HG03025 (cell line): ENCODE results near the gene RAPGEF5.

Source experiments
- ATAC-seq: cut with Tn5 transposase; IDR thresholded peaks from one replicate; pipeline ENCODE4 v1.9.1; 2021; ENCODE audit warnings: mild to moderate bottlenecking, moderate library complexity; ENCODE audit not compliant: unreplicated experiment, low FRiP score

The RAPGEF5 gene

DNA sequence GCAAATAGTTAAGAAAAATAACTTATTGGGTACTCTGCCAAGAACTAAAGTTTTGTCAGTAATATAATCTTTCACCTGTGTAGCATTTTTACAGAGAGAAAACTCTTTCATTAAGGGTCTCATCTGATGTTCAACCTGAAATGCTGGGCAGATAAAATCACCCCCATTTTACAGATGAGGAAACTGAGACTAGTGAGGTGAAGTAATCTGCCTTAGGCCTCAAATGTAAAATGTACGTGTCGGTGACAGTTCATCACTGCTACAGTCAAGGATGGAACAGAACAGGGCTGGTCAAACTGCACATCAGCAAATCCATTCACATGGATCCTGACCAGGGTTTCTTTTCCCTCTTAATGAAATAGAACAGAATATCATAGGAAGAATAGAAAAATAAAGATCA lies 121.8 kb downstream of the RAPGEF5 start:
- ATAC-seq, result no peak

DNA sequence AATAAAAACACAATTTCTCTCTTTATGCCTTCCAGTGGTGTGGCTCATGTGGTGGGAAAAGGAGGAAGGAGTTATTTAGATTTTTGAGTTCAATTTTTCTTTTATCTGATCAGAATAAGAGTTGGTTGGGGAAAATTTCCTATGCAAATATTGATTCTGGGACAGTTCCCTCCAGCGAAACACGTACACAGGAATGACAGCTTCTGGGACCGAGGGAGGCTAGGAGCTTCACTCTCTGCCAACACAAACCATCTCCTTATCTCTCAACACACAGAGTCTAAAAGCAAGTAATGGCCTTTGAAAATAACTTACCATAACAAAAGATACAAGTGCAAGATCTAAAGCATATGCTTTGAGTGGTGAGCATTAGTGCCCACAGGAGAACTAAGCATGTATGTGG lies 122.7 kb downstream of the RAPGEF5 start:
- no peak for ATAC-seq

DNA sequence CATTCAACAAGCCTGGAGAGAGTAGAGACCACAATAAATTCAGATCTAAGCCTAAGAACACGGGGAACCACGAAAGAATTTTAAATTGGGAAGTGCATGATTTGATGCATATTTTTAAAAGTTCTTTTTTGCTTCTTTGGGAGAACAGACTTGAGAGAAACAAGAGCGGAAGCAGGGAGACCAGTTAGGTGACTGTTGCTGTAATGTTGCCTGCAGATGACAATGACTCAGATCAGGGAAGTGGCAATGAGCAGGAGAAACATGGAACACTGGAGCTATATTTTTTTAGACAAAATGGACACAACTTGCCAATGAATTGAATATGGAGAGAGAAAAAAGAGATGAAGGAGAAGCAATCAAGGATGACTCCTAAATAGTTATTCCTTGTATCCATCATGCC lies 125.1 kb downstream of the RAPGEF5 start:
- no peak for ATAC-seq

DNA sequence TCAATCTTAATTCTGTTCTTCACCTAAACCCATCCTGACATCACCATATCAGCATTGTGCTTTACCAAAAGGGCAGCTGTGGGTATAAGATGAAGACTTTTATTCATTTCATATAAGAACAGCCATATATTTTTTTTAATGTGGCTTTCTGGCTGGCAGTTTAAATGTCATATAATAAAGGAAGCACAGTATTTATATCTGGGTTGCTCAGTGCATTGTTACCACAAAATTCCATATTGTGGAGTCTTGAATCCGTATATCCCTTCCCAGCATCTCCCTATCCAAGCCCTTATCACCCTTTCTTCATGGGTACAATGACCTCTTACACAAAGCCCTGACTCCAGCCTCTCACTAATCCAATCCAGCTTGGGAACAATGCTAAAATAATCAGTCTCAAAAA lies 125.8 kb downstream of the RAPGEF5 start:
- ATAC-seq, result no peak

DNA sequence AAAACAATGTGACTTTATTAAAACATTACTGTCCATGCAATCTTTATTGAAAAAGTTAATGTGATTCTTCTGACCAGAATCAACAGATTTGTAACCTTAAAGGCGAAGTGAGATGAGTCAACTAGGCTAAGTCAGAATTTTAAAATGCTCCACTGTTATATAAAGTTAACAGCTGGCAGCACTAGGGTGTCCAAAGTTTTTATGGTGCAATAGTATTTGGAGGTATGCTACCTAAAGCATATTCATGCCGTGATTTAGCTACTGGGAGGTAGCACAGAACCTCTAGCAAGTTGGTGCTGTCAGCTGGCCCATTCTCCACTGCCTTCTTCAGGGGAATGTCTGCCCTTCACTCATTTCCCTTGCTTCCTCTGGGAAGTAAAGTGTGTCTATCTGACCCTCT lies 126.7 kb downstream of the RAPGEF5 start:
- ATAC-seq, result no peak

DNA sequence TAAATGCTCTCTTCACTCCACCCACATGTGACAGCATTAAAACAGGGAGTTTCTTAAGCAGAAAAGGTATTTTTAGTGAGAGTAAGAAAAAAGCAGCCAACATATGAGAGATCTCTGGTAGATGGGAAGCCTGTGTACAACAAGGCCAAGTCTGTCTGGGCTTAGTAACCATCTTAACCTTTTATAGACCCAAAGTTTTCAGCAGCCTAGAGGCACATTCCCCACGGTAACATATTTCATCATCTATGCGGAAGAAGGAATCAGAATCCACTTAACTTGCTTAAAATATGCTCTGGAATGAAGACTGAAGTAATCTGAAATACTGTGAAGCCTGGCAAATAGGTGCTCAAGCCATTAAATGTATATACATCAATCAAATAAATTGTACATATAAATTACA lies 127.8 kb downstream of the RAPGEF5 start:
- ATAC-seq, result no peak

DNA sequence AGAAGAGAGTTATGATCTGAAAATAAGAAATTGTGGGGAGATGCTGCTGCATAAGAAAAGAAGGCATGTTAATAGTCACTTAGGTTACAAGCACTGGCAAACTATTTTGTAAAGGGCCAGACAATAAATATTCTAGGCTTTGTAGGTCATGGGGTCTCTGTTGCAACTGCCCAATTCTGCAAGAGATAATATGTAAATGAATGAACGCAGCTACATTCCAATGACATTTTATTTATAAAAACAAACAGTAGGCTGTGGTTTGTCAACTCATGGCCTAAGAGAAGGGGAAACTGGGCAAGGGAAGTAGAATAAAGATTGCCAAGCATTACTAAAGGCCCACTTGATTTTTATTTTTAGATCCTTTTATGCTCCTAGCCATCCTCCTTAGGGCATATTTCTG lies 133.1 kb downstream of the RAPGEF5 start:
- no peak for ATAC-seq

DNA sequence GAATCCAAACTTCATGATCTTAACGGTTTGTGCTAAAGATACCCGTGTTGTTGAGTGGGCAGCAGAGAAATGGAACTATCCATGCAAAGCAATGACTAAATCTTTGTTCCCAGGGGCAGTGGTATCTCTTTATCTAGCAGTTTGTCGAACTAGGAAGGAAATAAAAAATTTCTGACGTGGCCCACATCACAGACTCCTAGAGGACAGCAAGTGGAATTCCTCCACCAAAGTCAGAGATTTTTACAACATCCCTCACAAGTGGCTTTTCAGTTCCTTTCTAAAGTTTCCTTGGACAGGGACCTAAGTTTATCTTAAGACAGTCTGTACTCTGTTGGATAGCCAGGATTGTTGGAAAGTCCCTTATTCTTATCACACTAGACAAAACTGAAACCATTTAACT lies 136.0 kb downstream of the RAPGEF5 start:
- no peak for ATAC-seq

DNA sequence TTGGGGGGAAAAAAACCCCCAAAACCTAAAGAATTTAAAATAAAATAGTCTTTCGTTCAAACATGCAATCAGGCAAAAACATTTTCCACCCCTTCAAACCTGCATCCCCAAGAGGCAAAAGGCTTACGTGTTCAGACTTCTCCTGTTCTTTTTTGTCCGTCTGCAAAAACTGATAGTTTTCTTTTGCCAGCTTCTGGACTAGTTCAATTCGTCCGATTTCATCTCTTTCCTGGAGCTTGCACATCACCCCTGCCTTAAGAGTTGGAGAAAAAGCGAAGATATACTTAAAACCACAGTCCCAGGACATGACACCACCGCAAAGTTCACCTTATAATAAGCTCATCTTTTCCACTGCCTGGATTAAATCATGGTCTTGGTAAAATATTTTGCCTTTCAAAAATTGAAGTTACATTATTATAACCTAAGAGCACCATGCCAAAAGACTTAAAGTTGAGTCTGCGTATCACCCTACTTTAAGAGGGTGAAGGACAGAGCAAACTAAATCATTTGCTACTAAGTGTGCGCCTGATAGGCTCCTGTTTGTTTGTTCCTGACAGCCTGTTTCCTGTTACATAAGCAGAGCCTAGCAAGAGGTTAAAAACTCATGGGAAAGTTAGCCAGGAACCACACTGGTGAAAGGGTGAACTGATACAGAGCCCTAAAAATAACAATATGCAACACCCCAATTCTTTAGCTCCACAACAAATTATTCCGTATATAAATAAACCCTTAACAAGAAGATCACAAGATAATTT lies 137.0 kb downstream of the RAPGEF5 start:
- no peak for ATAC-seq

DNA sequence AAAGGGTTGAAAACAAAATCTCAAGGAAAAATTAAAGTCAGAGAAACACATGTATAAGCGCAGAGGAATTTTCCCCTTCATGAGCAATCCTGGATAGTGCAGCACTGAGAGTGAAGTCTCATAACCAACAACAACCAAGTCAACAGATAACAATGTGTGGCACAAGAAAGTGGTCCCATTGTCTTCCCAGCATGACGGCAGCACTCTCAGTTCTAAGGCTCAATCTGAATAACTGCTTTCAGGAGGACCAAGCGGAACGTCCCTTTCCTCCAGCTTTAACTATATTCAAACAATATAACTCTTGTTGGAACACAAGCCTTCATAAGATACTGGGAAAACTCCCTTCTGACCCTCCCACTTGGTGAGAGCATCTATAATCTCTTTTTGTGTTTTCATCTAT lies 137.9 kb downstream of the RAPGEF5 start:
- ATAC-seq, result no peak

DNA sequence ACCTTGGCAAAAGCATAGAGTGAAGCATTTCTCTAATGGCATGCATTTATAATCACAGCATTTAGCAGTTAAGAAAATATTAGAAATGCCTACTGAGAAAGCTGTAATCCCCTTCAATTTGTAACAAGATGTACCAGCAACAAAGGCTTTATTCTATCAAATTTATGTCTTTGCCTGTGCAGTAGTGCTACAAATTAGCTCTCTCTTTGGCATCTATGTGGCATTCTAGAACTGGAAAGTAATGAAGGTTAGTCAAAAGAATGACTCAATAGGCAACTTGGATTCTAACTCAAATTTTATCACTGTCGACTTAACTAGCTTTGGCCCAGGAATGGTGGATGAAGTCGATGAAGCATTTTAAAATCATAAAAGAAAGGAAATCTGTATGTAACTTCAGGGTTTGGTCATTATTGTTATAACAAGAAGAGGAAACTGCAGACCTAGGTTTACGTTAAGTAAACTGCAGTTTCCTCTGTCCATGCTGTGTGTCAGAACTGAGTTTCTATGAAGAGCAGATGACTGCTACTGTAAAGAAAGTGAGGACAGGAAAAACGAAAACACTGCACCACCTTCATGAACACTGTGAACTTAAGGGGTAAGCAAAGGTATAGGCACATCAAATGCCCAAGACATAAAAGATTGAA lies 140.0 kb downstream of the RAPGEF5 start:
- no peak for ATAC-seq

DNA sequence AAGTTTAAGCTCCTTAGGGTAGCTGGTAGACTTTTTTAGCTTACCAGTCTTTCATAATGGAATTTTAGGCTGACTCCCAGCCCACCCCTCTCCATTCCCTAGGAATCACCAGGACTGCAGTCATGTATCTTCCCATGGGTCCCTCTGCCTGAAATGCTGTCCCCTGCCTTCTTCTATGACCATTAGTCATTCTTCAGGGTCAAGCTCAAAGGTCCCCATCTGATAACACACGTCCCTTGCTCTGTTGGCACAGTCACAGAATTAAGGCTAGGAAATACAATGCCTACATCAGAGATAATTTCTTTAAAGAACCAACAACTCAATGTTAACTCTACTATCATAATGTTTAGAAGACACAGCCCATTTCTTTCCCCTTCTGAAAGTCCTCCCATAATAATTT lies 140.6 kb downstream of the RAPGEF5 start:
- no peak for ATAC-seq

DNA sequence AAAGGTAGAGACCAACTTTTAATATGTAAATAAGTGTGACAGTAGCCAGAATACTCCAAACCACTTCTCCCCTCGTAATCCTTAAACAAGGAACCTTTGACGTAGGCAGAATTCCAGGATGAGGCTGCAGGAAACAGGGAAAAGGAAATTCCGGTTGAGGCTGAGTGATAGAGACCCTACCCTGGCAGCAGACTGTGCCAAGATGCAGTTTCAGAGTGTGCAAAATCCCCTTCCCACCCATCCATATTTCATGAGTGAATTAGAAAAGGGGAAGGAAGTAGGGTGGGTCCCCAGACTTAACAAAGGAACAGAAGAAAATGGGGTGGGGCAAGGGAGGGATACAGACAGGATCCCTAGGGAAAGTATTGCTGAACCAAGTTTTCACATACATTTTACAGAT lies 143.0 kb downstream of the RAPGEF5 start:
- ATAC-seq, result no peak

DNA sequence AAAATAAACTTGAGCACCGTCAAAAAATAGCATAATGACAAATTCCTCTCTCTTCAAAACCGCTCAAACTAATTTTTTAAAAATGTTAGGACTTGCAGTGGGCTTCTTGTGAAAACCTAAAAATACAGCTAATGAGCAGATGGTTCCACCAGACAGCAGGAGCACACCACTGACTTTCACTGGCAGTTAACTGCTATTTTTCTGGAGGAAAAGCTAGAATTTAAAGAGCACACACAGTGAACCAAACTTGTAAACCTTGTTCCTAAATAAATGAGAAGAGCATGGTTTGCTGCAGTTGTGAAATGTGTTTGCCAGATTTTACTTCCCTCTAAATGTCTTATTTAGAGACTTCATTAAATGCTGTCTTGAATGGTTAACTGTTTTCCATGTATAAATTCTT lies 143.9 kb downstream of the RAPGEF5 start:
- ATAC-seq, result no peak

DNA sequence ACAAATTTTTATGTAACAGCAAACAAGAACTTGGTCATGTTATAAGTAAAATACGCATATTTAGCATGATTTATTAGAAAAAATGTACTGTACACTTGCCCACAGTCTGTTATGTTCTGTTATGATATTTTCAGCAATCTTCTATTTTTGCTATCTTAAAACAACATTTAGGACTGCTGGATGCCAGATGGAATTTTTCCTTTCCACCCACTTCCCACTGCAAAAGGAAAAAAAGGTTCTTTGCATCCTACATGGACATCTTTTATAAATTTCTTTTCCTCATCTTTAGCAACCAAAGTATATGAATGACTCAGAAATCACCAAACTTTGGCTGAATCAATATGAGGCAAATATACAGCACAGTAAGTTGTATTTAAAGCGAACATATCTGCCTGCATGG lies 146.0 kb downstream of the RAPGEF5 start:
- no peak for ATAC-seq

DNA sequence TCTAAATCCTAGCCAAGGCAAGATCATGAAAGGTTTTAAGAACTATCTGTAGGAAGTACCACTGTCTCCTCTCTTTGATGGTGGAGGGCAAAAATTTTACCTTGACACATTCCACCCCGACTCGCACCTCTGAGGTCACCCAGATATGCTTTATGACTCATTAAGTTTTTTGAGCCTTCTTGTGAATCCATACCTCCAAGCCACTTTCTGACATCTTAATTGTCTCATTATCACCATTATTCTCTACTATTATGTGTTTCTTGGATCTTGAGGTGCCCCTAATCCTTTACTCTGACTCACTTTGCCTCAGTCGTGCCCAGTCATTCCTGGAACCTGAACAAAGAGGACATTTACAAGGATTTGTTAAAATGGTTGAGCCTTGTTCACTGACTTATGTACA lies 146.6 kb downstream of the RAPGEF5 start:
- ATAC-seq, result no peak

DNA sequence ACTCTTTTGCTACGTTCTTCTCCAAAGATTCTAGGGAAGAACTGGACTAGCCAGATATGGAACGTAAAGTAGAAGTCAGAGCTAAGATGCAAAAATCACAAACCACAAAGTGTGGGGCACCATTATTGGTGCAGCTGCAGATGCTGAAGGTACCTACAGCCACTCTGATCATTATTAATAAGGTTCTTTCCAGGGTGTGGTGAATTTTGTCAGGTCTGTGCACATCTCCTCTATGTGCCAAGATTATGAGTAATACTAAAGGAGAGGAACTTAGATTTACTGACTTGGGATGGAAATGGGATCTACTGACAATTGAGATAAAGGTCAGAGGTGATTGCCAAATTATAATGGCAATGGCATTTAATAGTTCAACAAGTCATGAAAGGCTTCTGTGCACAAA lies 148.2 kb downstream of the RAPGEF5 start:
- ATAC-seq, result no peak

DNA sequence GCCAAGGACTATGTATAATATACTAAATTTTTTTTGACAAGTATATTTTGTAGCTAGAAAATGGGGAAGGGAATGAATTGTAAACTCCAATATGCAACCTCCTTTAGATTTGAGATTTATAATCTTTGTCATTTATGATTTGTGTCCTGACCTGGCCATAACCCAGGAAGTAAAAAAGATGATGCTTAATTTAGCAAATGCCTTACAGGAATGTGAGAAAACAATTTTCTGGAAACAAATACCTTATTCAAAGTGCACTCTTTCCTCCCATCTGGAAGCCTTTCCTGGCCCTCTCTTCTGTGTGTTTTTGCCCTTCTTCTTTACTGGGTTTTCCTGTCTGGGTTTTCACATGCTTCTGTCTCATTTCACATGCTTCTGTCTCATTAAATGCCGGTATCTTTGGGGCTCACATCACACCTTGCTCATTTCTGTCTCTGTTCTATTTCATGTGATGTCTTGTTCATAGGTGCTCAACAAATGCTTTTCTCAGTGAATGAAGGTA lies 149.2 kb downstream of the RAPGEF5 start:
- ATAC-seq, result no peak

DNA sequence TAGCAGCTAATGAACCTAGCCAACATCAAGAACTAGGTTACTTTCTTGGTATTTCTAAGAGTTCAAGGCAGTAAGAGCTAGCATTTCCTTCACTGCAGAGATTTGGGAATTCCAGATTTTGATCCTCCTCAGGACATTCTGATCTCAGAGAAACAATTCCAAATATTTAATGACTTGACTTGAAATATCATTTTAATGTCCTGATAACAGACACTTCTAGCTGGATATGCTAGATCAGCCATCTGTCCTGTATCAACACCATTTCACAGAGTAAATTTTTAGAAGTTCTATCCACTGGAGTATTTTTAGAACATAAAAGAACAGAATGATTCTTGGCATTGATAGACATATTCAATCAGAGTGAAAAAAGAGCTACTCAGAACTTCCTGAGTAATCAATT lies 151.3 kb downstream of the RAPGEF5 start:
- ATAC-seq, result no peak

DNA sequence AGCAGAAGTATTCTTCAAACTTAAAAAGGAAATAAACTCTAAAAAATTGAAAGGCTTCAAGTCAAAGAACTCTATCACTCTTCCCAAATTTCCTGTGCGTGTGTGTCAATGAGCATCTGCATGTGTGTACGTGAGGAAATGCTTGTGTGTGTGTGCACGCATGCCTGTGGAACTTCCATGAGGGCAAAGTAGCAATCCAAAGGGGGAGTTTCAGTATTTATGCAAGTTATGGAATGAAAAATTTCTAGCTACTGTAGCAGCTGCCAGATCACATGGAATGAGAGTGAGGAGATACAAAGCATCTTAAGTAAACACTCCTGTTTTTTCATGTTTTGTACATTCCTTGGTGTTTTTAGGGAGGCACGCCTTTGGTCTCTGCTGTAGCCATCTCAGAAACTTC lies 152.6 kb downstream of the RAPGEF5 start:
- ATAC-seq, result no peak

DNA sequence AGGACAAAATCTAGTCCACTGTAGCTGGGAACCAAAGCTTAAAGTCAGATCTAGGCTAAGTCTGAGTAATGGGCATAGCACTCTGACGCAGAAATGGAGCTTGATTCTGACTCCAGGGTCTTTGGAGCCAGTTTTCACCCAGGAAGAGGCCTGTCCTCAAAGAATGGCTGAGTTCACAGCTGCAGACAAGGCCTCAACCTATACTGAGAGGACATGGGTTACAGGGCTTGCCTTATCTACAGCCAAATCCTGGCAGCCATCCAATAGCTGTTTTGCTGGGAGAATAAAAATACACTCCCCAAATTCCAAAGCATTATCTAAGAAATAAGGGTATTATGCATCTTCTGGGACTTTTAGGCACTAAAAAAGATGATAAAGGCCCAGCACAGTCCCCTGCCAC lies 154.8 kb downstream of the RAPGEF5 start:
- ATAC-seq, result no peak

DNA sequence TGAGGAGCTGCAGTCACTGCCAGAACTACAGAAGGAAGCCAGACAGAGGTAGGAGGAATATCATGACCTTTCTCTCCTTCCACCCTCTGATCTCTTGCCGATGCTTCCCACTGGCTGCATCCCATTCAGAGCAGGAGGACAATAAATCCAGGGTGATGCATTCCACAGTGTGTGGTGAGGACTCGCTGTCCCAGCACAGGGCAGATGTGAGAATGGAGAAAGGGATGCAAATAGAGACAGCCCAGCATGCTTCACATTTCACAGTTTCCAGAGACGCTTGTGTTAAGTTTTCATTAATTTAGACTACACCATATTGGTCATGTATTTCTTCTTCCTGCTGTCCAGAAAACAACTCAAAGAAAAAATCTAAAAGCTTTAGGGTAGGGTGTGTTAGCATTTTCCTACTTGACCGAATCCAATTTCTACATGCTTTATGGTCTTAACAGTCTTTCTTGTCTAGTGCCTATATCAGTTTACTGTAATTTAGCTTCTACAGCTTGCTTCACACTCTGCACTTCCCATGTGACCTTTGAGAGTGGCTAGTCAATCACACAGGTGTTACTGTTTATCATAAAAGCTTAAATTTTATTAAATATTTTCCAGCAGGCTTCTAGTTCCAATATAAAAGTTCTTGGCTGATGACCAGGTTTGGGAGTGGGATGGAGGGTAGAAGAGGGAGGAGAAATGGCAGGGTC lies 155.6 kb downstream of the RAPGEF5 start:
- no peak for ATAC-seq
